B cell (primary cell): Measurements from ENCODE around the gene POLE. TPM values are rescaled to one million over a fixed set of nuclear protein-coding genes. Genes with fewer than 3 reads are reported as not detected.

Experiments used
- ATAC-seq: fragments of 200-7000 bp; cut with Tn5 transposase; one replicate; pipeline ENCODE4 v1.10.0; 2021; ENCODE audit warnings: low read depth, mild to moderate bottlenecking, moderate number of reproducible peaks, moderate library complexity
- CTCF ChIA-PET: fragments of 350-600 bp; sonication (Branson Sonifier 250); formaldehyde crosslinking; loops from one replicate; lab custom pipeline; 2021; ENCODE audit warnings: antibody characterized with exemption, inconsistent platforms; lab: Charles Lee
- POLR2A ChIA-PET: fragments of 350-600 bp; sonication (Branson Sonifier 250); formaldehyde crosslinking; loops from one replicate; lab custom pipeline; 2021; ENCODE audit warnings: antibody characterized with exemption; lab: Charles Lee
- DNase-seq: peaks from one replicate; pipeline ENCODE4 v3.0.0; 2013
- H2AFZ ChIP-seq: 2 replicates; pipeline ENCODE4 v1.6.1; 2012; ENCODE audit warnings: mild to moderate bottlenecking, low read depth, low read length; ENCODE audit not compliant: insufficient read depth, poor library complexity, severe bottlenecking
- H3K27ac ChIP-seq, 2 donors: 1 replicate in 1 of 2; 2 replicates in 1 of 2; pipeline ENCODE4 v1.5.1; 2012 to 2013; ENCODE audit warnings: low read length in 2 of 2, mild to moderate bottlenecking in 2 of 2, moderate library complexity in 1 of 2
- H3K27me3 ChIP-seq, 4 experiments: fragments of 200-600 bp in 1 of 4; sonication (generic) in 1 of 4; replicated peaks in 1 of 4; 1 replicate in 2 of 4; 2 replicates in 2 of 4; pipeline versions ENCODE4 v1.6.1 to v1.7.0; 2013 to 2016; ENCODE audit warnings: low read length in 3 of 4, mild to moderate bottlenecking in 2 of 4, mixed read lengths in 1 of 4, moderate library complexity in 1 of 4; ENCODE audit not compliant: insufficient read depth in 4 of 4, control insufficient read depth in 3 of 4; ENCODE audit errors: control extremely low read depth in 1 of 4
- H3K36me3 ChIP-seq, 2 experiments: replicated peaks in 1 of 2; 1 replicate in 1 of 2; 2 replicates in 1 of 2; pipeline versions ENCODE4 v1.6.1 to v1.7.1; 2013; ENCODE audit warnings: low read length in 1 of 2; ENCODE audit not compliant: insufficient read depth in 2 of 2, control insufficient read depth in 1 of 2; ENCODE audit errors: control extremely low read depth in 1 of 2, extremely low read depth in 1 of 2
- H3K4me1 ChIP-seq, 2 donors: fragments of 200-600 bp in 1 of 2; sonication (generic) in 1 of 2; 1 replicate in 1 of 2; 2 replicates in 1 of 2; pipeline versions ENCODE4 v1.5.1 to v1.6.1; 2013 to 2017; ENCODE audit warnings: low read length in 2 of 2; ENCODE audit not compliant: control insufficient read depth in 2 of 2, insufficient read depth in 2 of 2
- H3K4me2 ChIP-seq: replicated peaks from 2 replicates; pipeline ENCODE3; 2012; ENCODE audit warnings: mild to moderate bottlenecking, low read depth, low read length; ENCODE audit not compliant: poor library complexity, severe bottlenecking
- H3K4me3 ChIP-seq, 5 experiments: fragments of 200-600 bp in 1 of 5; sonication (generic) in 1 of 5; 1 replicate in 3 of 5; 2 replicates in 2 of 5; pipeline versions ENCODE4 v1.5.1 to v1.7.0; 2011 to 2016; ENCODE audit warnings: low read length in 4 of 5, mild to moderate bottlenecking in 4 of 5, low read depth in 2 of 5, control low read depth in 1 of 5, moderate library complexity in 1 of 5; ENCODE audit not compliant: insufficient read depth in 1 of 5; ENCODE audit errors: control extremely low read depth in 1 of 5, extremely low read depth in 1 of 5
- H3K79me2 ChIP-seq: fragments of 200-600 bp; sonication (generic); one replicate; pipeline ENCODE4 v1.6.0; 2016; ENCODE audit warnings: low read length; ENCODE audit not compliant: control insufficient read depth, insufficient read depth
- H3K9ac ChIP-seq: fragments of 200-600 bp; sonication (generic); 2 replicates; pipeline ENCODE4 v1.6.1; 2017; ENCODE audit warnings: mild to moderate bottlenecking, low read length, moderate library complexity
- H3K9me3 ChIP-seq, 3 donors: one replicate each; pipeline versions ENCODE4 v1.6.1 to v1.7.1; 2013; ENCODE audit warnings: low read length in 2 of 3; ENCODE audit not compliant: control insufficient read depth in 2 of 3, insufficient read depth in 1 of 3; ENCODE audit errors: control extremely low read depth in 1 of 3
- H4K20me1 ChIP-seq: 2 replicates; pipeline ENCODE4 v1.6.0; 2012; ENCODE audit warnings: mild to moderate bottlenecking, low read length; ENCODE audit not compliant: insufficient read depth, control insufficient read depth, poor library complexity, severe bottlenecking
- H3K27ac Mint-ChIP-seq: one replicate; pipeline ENCODE4 v1.8.0; 2021; ENCODE audit warnings: mixed read lengths
- H3K27me3 Mint-ChIP-seq: one replicate; pipeline ENCODE4 v1.8.0; 2021; ENCODE audit warnings: mixed read lengths
- H3K4me1 Mint-ChIP-seq: one replicate; pipeline ENCODE4 v1.8.0; 2021; ENCODE audit warnings: mixed read lengths
- H3K4me3 Mint-ChIP-seq: one replicate; pipeline ENCODE4 v1.8.0; 2021; ENCODE audit warnings: mixed read lengths
- H3K9me3 Mint-ChIP-seq: one replicate; pipeline ENCODE4 v1.8.0; 2022; ENCODE audit warnings: mixed read lengths; ENCODE audit not compliant: insufficient read depth
- EZH2 ChIP-seq: IDR thresholded peaks from 2 replicates; pipeline ENCODE4 v1.6.1; 2012; ENCODE audit warnings: borderline replicate concordance, low read depth, mild to moderate bottlenecking, moderate library complexity, low read length; ENCODE audit not compliant: insufficient read depth, poor library complexity, severe bottlenecking
- WGBS: methylation state at CpG from one replicate; pipeline ENCODE4 v1.1.5; 2013; ENCODE audit warnings: missing lambda C conversion rate; ENCODE audit not compliant: insufficient coverage; 5-methylcytosine and 5-hydroxymethylcytosine counted together
- intact Hi-C: fragments of 100-400 bp; cut with micrococcal nuclease; formaldehyde crosslinking; loops from one replicate; pipeline ENCODE4 v1.10.0; 2022
- polyA plus RNA-seq: library from polyadenylated mRNA; depleted of rRNA; stranded (reverse); fragments of >200 nt; gene quantifications from 2 replicates; pipeline ENCODE4 v1.2.3, GENCODE V29; 2012
- total RNA-seq, 2 donors: library from RNA; stranded (reverse); fragments of 120-200 nt in 1 of 2; gene quantifications; 1 replicate in 1 of 2; 2 replicates in 1 of 2; pipeline versions ENCODE4 v1.2.3 to v1.2.4, GENCODE V29; 2013 to 2022
- TF ChIP-seq, protein P1 (sequence below): fragments of 200-600 bp; IDR thresholded peaks from one replicate; pipeline ENCODE4 v1.8.0; 2022; ENCODE audit warnings: antibody characterized with exemption, mild to moderate bottlenecking

The POLE gene
- total and polyA plus RNA-seq, 2 donors (not counting 1 experiment from before 2014, with no cell fraction given): 32.0 to 62.0 TPM

- ChIA-PET POLR2A (no interaction called here), CTCF (interaction anchor here (0.9 to 1.7 kb wide), 2 partner anchors 16 to 19 kb away, joined by 4 read pairs; no protein-coding TSS in a partner anchor)
- Mint-ChIP-seq H3K27me3 (no peaks in the 10 kb centered on the region), H3K27ac (peak overlapping the region; percentile 26), H3K4me3 (no peak overlapping the region), H3K9me3 (no peaks in the 10 kb centered on the region), H3K4me1 (peaks cover 20% of the 10 kb centered on the region)
- no peaks in the 10 kb centered on the region for H3K9me3 ChIP-seq
- H3K36me3 ChIP-seq: peaks cover 3 to 32% of the 10 kb centered on the region in 2 experiments
- H2AFZ ChIP-seq: no peak overlapping the region
- H3K27ac ChIP-seq: no peak overlapping the region
- TF ChIP-seq EZH2: no peak
- TF ChIP-seq, protein P1, sequence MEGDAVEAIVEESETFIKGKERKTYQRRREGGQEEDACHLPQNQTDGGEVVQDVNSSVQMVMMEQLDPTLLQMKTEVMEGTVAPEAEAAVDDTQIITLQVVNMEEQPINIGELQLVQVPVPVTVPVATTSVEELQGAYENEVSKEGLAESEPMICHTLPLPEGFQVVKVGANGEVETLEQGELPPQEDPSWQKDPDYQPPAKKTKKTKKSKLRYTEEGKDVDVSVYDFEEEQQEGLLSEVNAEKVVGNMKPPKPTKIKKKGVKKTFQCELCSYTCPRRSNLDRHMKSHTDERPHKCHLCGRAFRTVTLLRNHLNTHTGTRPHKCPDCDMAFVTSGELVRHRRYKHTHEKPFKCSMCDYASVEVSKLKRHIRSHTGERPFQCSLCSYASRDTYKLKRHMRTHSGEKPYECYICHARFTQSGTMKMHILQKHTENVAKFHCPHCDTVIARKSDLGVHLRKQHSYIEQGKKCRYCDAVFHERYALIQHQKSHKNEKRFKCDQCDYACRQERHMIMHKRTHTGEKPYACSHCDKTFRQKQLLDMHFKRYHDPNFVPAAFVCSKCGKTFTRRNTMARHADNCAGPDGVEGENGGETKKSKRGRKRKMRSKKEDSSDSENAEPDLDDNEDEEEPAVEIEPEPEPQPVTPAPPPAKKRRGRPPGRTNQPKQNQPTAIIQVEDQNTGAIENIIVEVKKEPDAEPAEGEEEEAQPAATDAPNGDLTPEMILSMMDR: no peak
- no peaks in the 10 kb centered on the region for H4K20me1 ChIP-seq
- WGBS: 80% methylated on average over 3 of the region's 8 CpGs
- no peak overlapping the region for H3K4me3 ChIP-seq
- H3K9ac ChIP-seq: no peak overlapping the region
- peaks cover 0 to 25% of the 10 kb centered on the region in 2 donors for H3K4me1 ChIP-seq
- DNase-seq (no peak), ATAC-seq (no peak)
- no peaks in the 10 kb centered on the region for H3K79me2 ChIP-seq
- intact Hi-C loops: no loop called here
- H3K27me3 ChIP-seq: no peaks in the 10 kb centered on the region
- no peak overlapping the region for H3K4me2 ChIP-seq
Observed at GRCh38 chr12:132633398-132633797, 53.7 kb downstream of the POLE start.

DNA sequence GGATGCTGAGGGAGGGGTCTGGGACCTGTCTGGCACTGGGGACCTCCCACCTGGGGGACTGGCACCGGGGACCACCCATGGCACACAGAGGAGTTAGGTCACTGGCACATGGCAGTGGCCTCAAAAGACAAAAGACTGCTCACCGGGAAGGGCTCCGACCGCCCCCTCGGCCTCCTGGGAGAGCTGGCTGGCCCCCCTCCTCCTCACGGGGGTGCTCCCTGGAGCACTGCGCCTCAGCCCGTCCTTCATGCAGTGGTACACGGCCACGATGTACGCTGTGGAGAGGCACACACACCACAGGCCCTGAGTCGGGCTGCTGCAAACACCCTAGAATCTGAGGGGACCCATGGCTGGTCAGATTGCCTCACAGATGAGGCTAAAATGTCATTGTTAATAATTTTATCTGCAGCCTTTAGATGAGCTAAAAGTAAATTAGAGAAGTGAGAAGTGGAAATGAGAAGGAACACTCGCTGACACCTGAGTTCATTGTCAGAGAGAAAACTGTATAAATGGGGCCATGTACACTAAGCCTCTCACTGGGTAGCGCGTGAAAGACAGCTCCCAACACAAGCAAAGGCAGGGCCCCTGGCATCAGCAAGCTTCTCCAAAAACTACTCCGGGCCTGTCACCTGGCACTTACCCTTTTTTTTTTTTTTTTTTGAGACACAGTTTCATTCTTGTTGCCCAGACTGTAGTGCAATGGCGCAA, 54.5 kb downstream of the POLE start:
- TF ChIP-seq, protein P1: no peak
- no peak for TF ChIP-seq EZH2
- H3K4me1 Mint-ChIP-seq: peaks cover 20% of the 10 kb centered on the region
- Histone ChIP-seq H4K20me1 (no peaks in the 10 kb centered on the region), H3K4me3 (no peak overlapping the region), H3K4me2 (no peak overlapping the region), H3K79me2 (no peaks in the 10 kb centered on the region), H3K36me3 (peaks cover 3 to 30% of the 10 kb centered on the region in 2 experiments), H3K27ac (no peak overlapping the region), H3K9ac (no peak overlapping the region), H2AFZ (no peak overlapping the region), H3K27me3 (no peaks in the 10 kb centered on the region), H3K9me3 (no peaks in the 10 kb centered on the region), H3K4me1 (peaks cover 0 to 25% of the 10 kb centered on the region in 2 donors)
- peak; percentile 65 for ATAC-seq
- CTCF ChIA-PET: interaction anchor here (0.9 to 1.7 kb wide), 2 partner anchors 15 to 18 kb away, joined by 4 read pairs; no protein-coding TSS in a partner anchor
- H3K27me3 Mint-ChIP-seq: no peaks in the 10 kb centered on the region
- DNase-seq: peak; percentile 69
- 70% methylated on average over 17 of the region's 17 CpGs for WGBS
- intact Hi-C loops: no loop called here
- no peaks in the 10 kb centered on the region for H3K9me3 Mint-ChIP-seq
- no peak overlapping the region for H3K4me3 Mint-ChIP-seq
- H3K27ac Mint-ChIP-seq: peak overlapping the region; percentile 50
- POLR2A ChIA-PET: interaction anchor here (0.7 kb wide), 1 partner anchor 75 kb away, joined by 3 read pairs; no protein-coding TSS in a partner anchor
